ENCODE measurements around the gene PCDH9. TPM values are rescaled to one million over a fixed set of nuclear protein-coding genes. Genes with fewer than 3 reads are reported as not detected.
"Not testable (repeated sequence)": the region's sequence is repeated elsewhere in the genome, so short reads cannot be mapped to it uniquely, and the experiment has no call there.

Gene PCDH9
- total RNA-seq, 2 donors from 2014 or later: 0.20 to 0.50 TPM

DNA sequence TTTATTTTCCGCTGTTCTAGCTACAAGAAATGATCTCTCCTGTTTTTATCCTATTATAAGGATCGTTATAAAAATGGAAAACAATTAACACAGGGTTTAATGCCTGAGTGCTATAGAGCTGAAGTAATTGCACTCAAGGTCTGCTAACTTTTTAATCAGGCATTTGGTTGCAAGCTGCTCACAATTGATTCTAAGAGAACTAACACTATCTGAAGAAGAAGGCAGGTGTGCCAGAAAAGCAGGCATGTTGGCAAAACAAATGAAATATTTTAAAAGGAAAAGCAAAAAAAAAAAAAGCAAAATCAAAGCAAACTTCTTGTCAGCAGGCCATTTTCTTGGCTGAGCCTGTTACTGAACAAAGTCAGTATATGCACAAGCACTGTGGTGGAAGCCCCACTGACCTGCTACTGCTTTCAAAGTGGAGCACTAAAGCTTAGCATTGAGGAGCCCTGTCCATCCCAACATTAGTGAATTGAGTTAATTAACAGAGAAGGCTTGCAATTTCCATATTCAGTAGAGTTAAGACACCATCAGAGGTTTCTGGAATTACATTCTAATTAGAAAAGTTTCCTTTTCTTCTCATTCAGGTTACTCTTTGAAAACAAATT lies 574.2 kb downstream of the PCDH9 start:
- no peak for DNase-seq (ENCODE audit: low spot score)
- H3K27ac Mint-ChIP-seq: no peak overlapping the region
- no peaks in the 10 kb centered on the region for H3K4me1 Mint-ChIP-seq (ENCODE audit: low read depth in 2 of 2)
- H3K27me3 Mint-ChIP-seq: no peaks in the 10 kb centered on the region
- H3K4me3 Mint-ChIP-seq: no peak overlapping the region
- peaks cover 6% of the 10 kb centered on the region for H3K9me3 Mint-ChIP-seq
- H3K36me3 Mint-ChIP-seq: no peaks in the 10 kb centered on the region
- ATAC-seq: no peak

DNA sequence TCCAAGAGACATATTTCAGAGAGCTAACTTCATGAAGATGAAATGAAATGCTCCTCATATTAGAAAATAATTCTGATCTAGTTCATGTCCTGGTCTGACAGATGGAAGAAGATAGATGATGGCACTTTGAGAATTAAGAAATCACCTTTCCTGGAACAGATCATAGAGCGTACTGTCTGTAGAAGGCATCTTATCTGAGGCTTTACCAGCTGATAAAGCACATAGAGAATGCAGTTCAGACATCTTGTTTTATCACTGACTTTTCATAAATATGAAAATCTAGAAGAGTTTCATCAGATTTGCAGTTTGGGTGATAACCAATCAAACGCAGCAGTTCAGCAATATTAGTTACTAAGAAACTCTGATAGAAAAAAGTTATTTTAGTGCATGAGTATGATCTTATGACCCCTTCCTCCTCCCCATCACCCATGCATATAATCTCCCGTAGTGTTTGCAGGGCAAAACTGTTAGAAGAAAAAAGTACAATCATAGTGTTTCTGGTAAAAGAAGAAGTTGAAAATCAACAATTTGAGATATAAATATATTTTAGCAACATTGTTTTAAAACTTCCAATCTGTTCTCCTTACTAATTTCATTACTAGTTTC lies 585.2 kb downstream of the PCDH9 start:
- Mint-ChIP-seq H3K27ac (no peak overlapping the region), H3K27me3 (no peaks in the 10 kb centered on the region), H3K9me3 (peaks cover 6% of the 10 kb centered on the region), H3K4me3 (no peak overlapping the region), H3K4me1 (ENCODE audit: low read depth in 2 of 2) (no peaks in the 10 kb centered on the region), H3K36me3 (no peaks in the 10 kb centered on the region)
- ATAC-seq (no peak), DNase-seq (ENCODE audit: low spot score) (no peak)

- H3K4me3 Mint-ChIP-seq: no peak overlapping the region
- H3K4me1 Mint-ChIP-seq (ENCODE audit: low read depth in 2 of 2): no peaks in the 10 kb centered on the region
- H3K9me3 Mint-ChIP-seq: peaks cover 3% of the 10 kb centered on the region
Observed at GRCh38 chr13:66640231-66640630, 589.9 kb downstream of the PCDH9 start.

DNA sequence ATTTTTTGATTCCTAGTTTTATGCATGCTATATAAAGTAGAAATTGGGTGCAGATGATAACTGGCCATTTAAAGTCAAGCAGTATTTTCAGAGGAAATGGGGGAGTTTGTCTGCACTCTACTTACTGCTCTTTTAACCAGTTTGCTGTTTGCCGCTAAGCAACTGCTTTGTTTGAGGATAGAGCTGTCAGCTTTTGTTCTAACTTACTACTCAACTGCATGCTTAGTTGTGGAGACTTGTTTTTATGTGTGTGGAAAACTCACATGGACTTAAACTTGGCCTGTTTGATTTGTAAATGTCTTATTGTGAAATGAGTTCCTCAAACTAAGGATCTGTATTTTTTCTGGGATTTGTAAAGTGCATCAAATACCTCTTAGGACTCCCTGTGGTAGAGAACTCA lies 591.1 kb downstream of the PCDH9 start:
- Mint-ChIP-seq H3K27ac (no peak overlapping the region), H3K4me1 (ENCODE audit: low read depth in 2 of 2) (no peaks in the 10 kb centered on the region), H3K4me3 (no peak overlapping the region), H3K36me3 (no peaks in the 10 kb centered on the region), H3K9me3 (peaks cover 6% of the 10 kb centered on the region), H3K27me3 (no peaks in the 10 kb centered on the region)
- DNase-seq (ENCODE audit: low spot score) (no peak), ATAC-seq (no peak)

More at GRCh38 chr13:66640231-66640630, 589.9 kb downstream of the PCDH9 start:
- H3K36me3 Mint-ChIP-seq: no peaks in the 10 kb centered on the region
- ATAC-seq: no peak
- H3K27me3 Mint-ChIP-seq: no peaks in the 10 kb centered on the region
- no peak for DNase-seq (ENCODE audit: low spot score)
- H3K27ac Mint-ChIP-seq: no peak overlapping the region

- no peak for DNase-seq (ENCODE audit: low spot score)
- H3K27me3 Mint-ChIP-seq: no peaks in the 10 kb centered on the region
- ATAC-seq: no peak
- no peaks in the 10 kb centered on the region for H3K36me3 Mint-ChIP-seq
- peaks cover 6% of the 10 kb centered on the region for H3K9me3 Mint-ChIP-seq
- H3K4me3 Mint-ChIP-seq: no peak overlapping the region
- H3K4me1 Mint-ChIP-seq (ENCODE audit: low read depth in 2 of 2): no peaks in the 10 kb centered on the region
- no peak overlapping the region for H3K27ac Mint-ChIP-seq
Observed at GRCh38 chr13:66635526-66635925, 594.6 kb downstream of the PCDH9 start.

- ATAC-seq (no peak), DNase-seq (ENCODE audit: low spot score) (no peak)
- Mint-ChIP-seq H3K4me1 (ENCODE audit: low read depth in 2 of 2) (no peaks in the 10 kb centered on the region), H3K9me3 (peaks cover 3% of the 10 kb centered on the region), H3K27me3 (no peaks in the 10 kb centered on the region), H3K36me3 (no peaks in the 10 kb centered on the region), H3K4me3 (no peak overlapping the region), H3K27ac (no peak overlapping the region)
Observed at GRCh38 chr13:66634384-66634783, 595.8 kb downstream of the PCDH9 start.

DNA sequence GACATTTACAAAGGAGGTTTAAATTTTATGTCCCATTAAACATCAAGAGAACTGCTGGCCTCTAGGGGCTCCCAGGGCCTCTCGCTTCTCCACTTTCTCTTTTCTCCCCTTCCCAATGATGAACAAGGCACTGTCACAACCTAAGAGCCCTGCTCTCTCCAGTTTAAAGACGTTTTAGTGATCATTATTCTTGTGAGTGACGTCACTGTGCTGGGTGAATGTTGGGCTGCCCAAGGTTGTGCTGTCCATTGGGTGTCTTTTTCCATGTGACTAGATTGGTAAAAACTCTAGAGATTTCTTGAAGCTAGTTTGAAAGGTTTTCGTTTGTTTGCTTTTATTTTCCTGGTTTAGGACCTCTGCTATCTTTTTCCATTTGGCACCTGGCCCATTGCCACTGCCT lies 602.6 kb downstream of the PCDH9 start:
- Mint-ChIP-seq H3K27me3 (no peaks in the 10 kb centered on the region), H3K36me3 (no peaks in the 10 kb centered on the region), H3K9me3 (no peaks in the 10 kb centered on the region), H3K4me1 (ENCODE audit: low read depth in 2 of 2) (no peaks in the 10 kb centered on the region), H3K4me3 (no peak overlapping the region), H3K27ac (no peak overlapping the region)
- DNase-seq (ENCODE audit: low spot score) (no peak), ATAC-seq (no peak)

- no peaks in the 10 kb centered on the region for H3K27me3 Mint-ChIP-seq
- no peaks in the 10 kb centered on the region for H3K4me1 Mint-ChIP-seq (ENCODE audit: low read depth in 2 of 2)
- no peaks in the 10 kb centered on the region for H3K36me3 Mint-ChIP-seq
- H3K4me3 Mint-ChIP-seq: no peak overlapping the region
- DNase-seq (ENCODE audit: low spot score) (no peak), ATAC-seq (no peak)
- no peaks in the 10 kb centered on the region for H3K9me3 Mint-ChIP-seq
- H3K27ac Mint-ChIP-seq: no peak overlapping the region
Observed at GRCh38 chr13:66624302-66624701, 605.8 kb downstream of the PCDH9 start.

GRCh38 chr13:66623129-66623820 lies 606.9 kb downstream of the PCDH9 start:
- no peaks in the 10 kb centered on the region for H3K27me3 Mint-ChIP-seq
- no peak overlapping the region for H3K4me3 Mint-ChIP-seq
- DNase-seq (ENCODE audit: low spot score): no peak
- H3K36me3 Mint-ChIP-seq: no peaks in the 10 kb centered on the region
- no peaks in the 10 kb centered on the region for H3K4me1 Mint-ChIP-seq (ENCODE audit: low read depth in 2 of 2)
- H3K27ac Mint-ChIP-seq: no peak overlapping the region
- ATAC-seq: no peak
- H3K9me3 Mint-ChIP-seq: no peaks in the 10 kb centered on the region

DNA sequence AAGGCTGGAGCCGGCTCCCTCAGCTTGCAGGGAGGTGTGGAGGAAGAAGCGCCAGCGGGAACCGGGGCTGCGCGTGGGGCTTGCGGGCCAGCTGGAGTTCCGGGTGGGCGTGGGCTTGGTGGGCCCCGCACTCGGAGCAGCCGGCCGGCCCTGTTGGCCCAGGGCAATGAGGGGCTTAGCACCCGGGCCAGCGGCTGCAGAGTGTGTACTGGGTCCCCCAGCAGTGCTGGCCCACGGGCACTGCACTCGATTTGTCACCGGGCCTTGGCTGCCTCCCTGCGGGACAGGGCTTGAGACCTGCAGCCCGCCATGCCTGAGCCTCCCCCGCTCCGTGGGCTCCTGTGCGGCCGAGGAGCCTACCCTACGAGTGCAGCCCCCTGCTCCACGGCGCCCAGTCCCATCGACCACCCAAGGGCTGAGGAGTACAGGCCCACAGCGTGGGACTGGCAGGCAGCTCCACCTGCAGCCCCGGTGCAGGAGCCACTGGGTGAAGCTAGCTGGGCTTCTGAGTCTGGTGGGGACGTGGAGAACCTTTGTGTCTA lies 608.2 kb downstream of the PCDH9 start:
- H3K27me3 Mint-ChIP-seq; H3K4me3 Mint-ChIP-seq; H3K9me3 Mint-ChIP-seq; H3K27ac Mint-ChIP-seq; H3K4me1 Mint-ChIP-seq (ENCODE audit: low read depth in 2 of 2); ATAC-seq; DNase-seq (ENCODE audit: low spot score); H3K36me3 Mint-ChIP-seq: not testable (repeated sequence)

- Mint-ChIP-seq H3K27ac (no peak overlapping the region), H3K9me3 (peaks cover 3% of the 10 kb centered on the region), H3K4me3 (no peak overlapping the region), H3K4me1 (ENCODE audit: low read depth in 2 of 2) (no peaks in the 10 kb centered on the region), H3K36me3 (no peaks in the 10 kb centered on the region), H3K27me3 (no peaks in the 10 kb centered on the region)
- DNase-seq (ENCODE audit: low spot score): no peak
- no peak for ATAC-seq
Observed at GRCh38 chr13:66618702-66619101, 611.4 kb downstream of the PCDH9 start.

- Mint-ChIP-seq H3K27ac (no peak overlapping the region), H3K36me3 (no peaks in the 10 kb centered on the region), H3K4me1 (ENCODE audit: low read depth in 2 of 2) (no peaks in the 10 kb centered on the region), H3K27me3 (no peaks in the 10 kb centered on the region), H3K9me3 (peaks cover 3% of the 10 kb centered on the region), H3K4me3 (no peak overlapping the region)
- DNase-seq (ENCODE audit: low spot score) (no peak), ATAC-seq (no peak)
Observed at GRCh38 chr13:66617786-66618185, 612.4 kb downstream of the PCDH9 start.

DNA sequence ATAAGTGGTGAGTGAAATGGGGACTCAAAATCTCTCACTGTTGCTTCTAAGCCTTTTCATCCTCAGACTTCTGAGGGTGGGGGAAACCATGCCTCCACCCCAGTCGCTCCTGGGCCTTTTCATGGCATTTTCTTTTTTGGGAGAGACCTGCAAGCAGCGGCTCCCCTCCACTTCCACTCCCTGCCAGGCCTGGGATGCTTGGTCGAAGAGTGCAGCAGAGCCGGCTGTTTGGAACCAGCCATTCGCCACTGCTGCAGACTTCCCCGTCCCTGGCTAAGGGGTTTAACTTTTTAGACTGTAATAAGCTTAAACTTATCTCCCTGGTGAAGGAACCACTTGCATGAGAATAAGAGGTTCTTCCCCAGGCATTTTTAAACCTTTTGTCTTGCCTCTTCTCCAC lies 617.2 kb downstream of the PCDH9 start:
- no peaks in the 10 kb centered on the region for H3K4me1 Mint-ChIP-seq (ENCODE audit: low read depth in 2 of 2)
- no peaks in the 10 kb centered on the region for H3K27me3 Mint-ChIP-seq
- peaks cover 3% of the 10 kb centered on the region for H3K9me3 Mint-ChIP-seq
- no peak overlapping the region for H3K27ac Mint-ChIP-seq
- DNase-seq (ENCODE audit: low spot score) (no peak), ATAC-seq (no peak)
- H3K36me3 Mint-ChIP-seq: no peaks in the 10 kb centered on the region
- H3K4me3 Mint-ChIP-seq: no peak overlapping the region

DNA sequence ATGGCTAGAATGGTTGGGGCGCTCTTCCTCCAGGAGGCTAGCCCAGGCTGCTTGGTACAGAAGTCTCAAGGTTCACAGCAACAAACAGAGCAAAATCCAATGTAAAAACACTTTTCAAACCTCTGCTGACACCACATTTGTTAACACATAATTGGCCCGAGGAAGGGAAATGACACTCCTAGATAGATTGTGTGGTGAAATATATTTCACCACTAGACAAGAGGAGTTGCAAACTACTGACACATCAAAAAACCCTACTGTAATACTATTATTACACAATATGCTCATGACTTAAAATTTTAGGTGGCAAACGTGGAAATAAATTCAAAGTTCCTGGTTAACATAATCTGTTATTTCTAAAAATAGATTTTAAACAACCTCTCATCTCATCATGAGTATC lies 643.6 kb downstream of the PCDH9 start:
- Mint-ChIP-seq H3K4me3 (no peak overlapping the region), H3K9me3 (peaks cover 3% of the 10 kb centered on the region), H3K36me3 (no peaks in the 10 kb centered on the region), H3K27me3 (no peaks in the 10 kb centered on the region), H3K4me1 (ENCODE audit: low read depth in 2 of 2) (peaks cover 0 to 3% of the 10 kb centered on the region in 2 donors), H3K27ac (no peak overlapping the region)
- DNase-seq (ENCODE audit: low spot score) (no peak), ATAC-seq (no peak)

All from natural killer cell treated with Interleukin-12 subunit alpha and Interleukin-12 subunit beta and Interleukin-15 and Interleukin-18, amount 100 ng/mL, for 72 hours (primary cell).